ENCODE measurements around the gene SMURF1.

DNA sequence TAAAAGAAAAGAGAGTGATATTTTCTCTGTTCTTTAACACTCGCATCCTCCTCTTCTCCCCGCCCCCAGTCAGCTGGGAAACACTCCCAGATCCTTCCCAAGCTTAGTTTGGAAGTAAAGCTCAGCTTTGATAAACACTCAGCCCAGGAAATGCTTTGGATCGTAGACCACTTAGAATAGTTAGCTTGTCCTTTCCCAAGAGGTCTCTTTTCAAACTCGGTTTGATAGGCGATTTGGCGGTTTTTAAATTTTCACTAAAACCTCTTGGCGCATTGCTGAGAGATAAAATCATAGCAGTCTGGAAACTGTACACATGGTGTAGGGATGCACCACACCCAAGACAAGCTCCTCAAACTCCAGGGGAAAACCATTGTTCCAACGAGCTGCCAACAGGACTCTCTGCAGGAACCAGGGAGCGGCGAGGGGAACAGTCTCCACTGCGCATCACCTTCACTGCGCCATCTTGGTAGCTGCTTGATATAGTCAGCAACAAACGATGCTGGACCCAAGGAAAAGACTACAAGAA is 22.3 kb downstream of the SMURF1 start:
- TF ChIP-seq GATA2 (IDR thresholded peaks at IDR 0.05; ENCODE audit: low read depth, low read length) = no peak; the same call in 1 of the 2 replicates
- no peak for TF ChIP-seq GATA3 (IDR thresholded peaks at IDR 0.05; ENCODE audit: low read depth, low read length)
